IMR-90 (cell line): ENCODE data around the gene MEP1B. TPM values are rescaled to one million over a fixed set of nuclear protein-coding genes. Genes with fewer than 3 reads are reported as not detected.

Experiments
- ATAC-seq: fragments of 200-7000 bp; cut with Tn5 transposase; 2 replicates; pipeline ENCODE4 v1.9.1; 2020; ENCODE audit warnings: low read depth, mild to moderate bottlenecking, moderate library complexity
- BruUV-seq: library from RNA; stranded (reverse); fragments of 400-500 nt; replicated peaks from 2 replicates; lab custom pipeline; 2021; lab: Mats Ljungman, UMichigan
- CTCF ChIA-PET: fragments of 300-600 bp; formaldehyde crosslinking; extraction: SDS; loops from one replicate; lab custom pipeline; 2021; ENCODE audit warnings: antibody characterized with exemption; lab: Yijun Ruan, JAX
- POLR2A ChIA-PET: fragments of 300-600 bp; sonication (Branson Sonifier 250); formaldehyde crosslinking; loops from one replicate; lab custom pipeline; 2022; ENCODE audit warnings: antibody characterized with exemption; ENCODE audit not compliant: unreplicated experiment; lab: Charles Lee
- DNase-seq: peaks from one replicate; pipeline ENCODE4 v3.0.0; 2013
- H2AFZ ChIP-seq: replicated peaks from 2 replicates; pipeline ENCODE3; 2013; ENCODE audit warnings: low read length, mild to moderate bottlenecking; ENCODE audit not compliant: poor library complexity
- H2AK5ac ChIP-seq: 2 replicates; pipeline ENCODE4 v1.6.1; 2013; ENCODE audit warnings: low read depth, low read length, inconsistent platforms
- H2AK9ac ChIP-seq: replicated peaks from 2 replicates; pipeline ENCODE3; 2013; ENCODE audit warnings: mild to moderate bottlenecking, low read depth, low read length, moderate library complexity; ENCODE audit not compliant: poor library complexity
- H2BK120ac ChIP-seq: 2 replicates; pipeline ENCODE4 v1.6.1; 2013; ENCODE audit warnings: low read depth, low read length, inconsistent platforms
- H2BK15ac ChIP-seq: 3 replicates; pipeline ENCODE4 v1.6.1; 2013; ENCODE audit warnings: low read depth, low read length, inconsistent platforms
- H2BK20ac ChIP-seq: 2 replicates; pipeline ENCODE4 v1.6.1; 2013; ENCODE audit warnings: low read depth, mild to moderate bottlenecking, inconsistent platforms, low read length, moderate library complexity
- H2BK5ac ChIP-seq: 2 replicates; pipeline ENCODE4 v1.6.1; 2013; ENCODE audit warnings: mild to moderate bottlenecking, low read depth, low read length, inconsistent platforms; ENCODE audit not compliant: poor library complexity, severe bottlenecking
- H3K14ac ChIP-seq: replicated peaks from 2 replicates; pipeline ENCODE4 v1.6.1; 2013; ENCODE audit warnings: low read depth, low read length, inconsistent platforms
- H3K18ac ChIP-seq: 2 replicates; pipeline ENCODE4 v1.6.1; 2013; ENCODE audit warnings: low read depth, low read length, control low read depth
- H3K23ac ChIP-seq: 2 replicates; pipeline ENCODE4 v1.6.1; 2013; ENCODE audit warnings: low read depth, low read length, inconsistent platforms
- H3K27ac ChIP-seq: 2 replicates; pipeline ENCODE4 v1.5.1; 2013; ENCODE audit warnings: mild to moderate bottlenecking, control low read depth, low read length; ENCODE audit not compliant: insufficient read depth
- H3K27me3 ChIP-seq: 2 replicates; pipeline ENCODE4 v1.6.1; 2013; ENCODE audit warnings: low read length; ENCODE audit not compliant: control insufficient read depth, insufficient read depth
- H3K36me3 ChIP-seq: 2 replicates; pipeline ENCODE4 v1.6.1; 2013; ENCODE audit warnings: low read length, mixed read lengths; ENCODE audit not compliant: control insufficient read depth, insufficient read depth
- H3K4ac ChIP-seq: 2 replicates; pipeline ENCODE4 v1.6.1; 2013; ENCODE audit warnings: low read depth, low read length, inconsistent platforms
- H3K4me1 ChIP-seq: 2 replicates; pipeline ENCODE4 v1.6.1; 2013; ENCODE audit warnings: low read length, mixed read lengths; ENCODE audit not compliant: control insufficient read depth, insufficient read depth
- H3K4me2 ChIP-seq: 2 replicates; pipeline ENCODE4 v1.6.1; 2013; ENCODE audit warnings: low read depth, mild to moderate bottlenecking, control low read depth, low read length, moderate library complexity
- H3K4me3 ChIP-seq: 2 replicates; pipeline ENCODE4 v1.5.1; 2013; ENCODE audit warnings: low read depth, mild to moderate bottlenecking, control low read depth, low read length, moderate library complexity; ENCODE audit not compliant: insufficient read depth
- H3K56ac ChIP-seq: 2 replicates; pipeline ENCODE4 v1.6.1; 2013; ENCODE audit warnings: low read length, inconsistent platforms; ENCODE audit not compliant: insufficient read depth; ENCODE audit errors: extremely low read depth
- H3K79me1 ChIP-seq, 2 experiments: 2 replicates each; pipeline ENCODE4 v1.6.1; 2013; ENCODE audit warnings: low read length in 2 of 2, inconsistent platforms in 1 of 2, low read depth in 1 of 2
- H3K9ac ChIP-seq: 2 replicates; pipeline ENCODE4 v1.6.1; 2013; ENCODE audit warnings: low read depth, low read length, control low read depth
- H3K9me1 ChIP-seq: 2 replicates; pipeline ENCODE4 v1.6.1; 2013; ENCODE audit warnings: low read length, inconsistent platforms; ENCODE audit not compliant: insufficient read depth
- H3K9me3 ChIP-seq: 2 replicates; pipeline ENCODE4 v1.6.1; 2013; ENCODE audit warnings: low read length; ENCODE audit not compliant: control insufficient read depth, insufficient read depth
- H4K20me1 ChIP-seq: 2 replicates; pipeline ENCODE4 v1.6.1; 2013; ENCODE audit warnings: low read length, inconsistent platforms; ENCODE audit not compliant: insufficient read depth
- H4K5ac ChIP-seq: 2 replicates; pipeline ENCODE4 v1.6.1; 2013; ENCODE audit warnings: mild to moderate bottlenecking, low read depth, low read length, control low read depth
- H4K8ac ChIP-seq, 2 experiments: 2 replicates each; pipeline ENCODE4 v1.6.1; 2013; ENCODE audit warnings: low read depth in 2 of 2, low read length in 2 of 2, control low read depth in 1 of 2, inconsistent platforms in 1 of 2
- H4K91ac ChIP-seq: 2 replicates; pipeline ENCODE4 v1.6.1; 2013; ENCODE audit warnings: low read depth, low read length, inconsistent platforms; ENCODE audit not compliant: insufficient read depth
- BHLHE40 ChIP-seq: fragments of 150-350 bp; IDR thresholded peaks from 2 replicates; pipeline ENCODE4 v1.6.1; 2016; ENCODE audit warnings: mild to moderate bottlenecking, low read depth, low read length
- CEBPB ChIP-seq: IDR thresholded peaks from 2 replicates; pipeline ENCODE4 v1.6.1; 2012; ENCODE audit warnings: low read depth, low read length, improper control_type of control experiment
- CHD1 ChIP-seq: IDR thresholded peaks from 2 replicates; pipeline ENCODE4 v1.6.1; 2012; ENCODE audit warnings: low read depth, low read length, improper control_type of control experiment
- CTCF ChIP-seq: conservative IDR thresholded peaks from 2 replicates; pipeline ENCODE4 v1.5.1; 2012; ENCODE audit warnings: mild to moderate bottlenecking, low read depth, low read length, improper control_type of control experiment
- FOS ChIP-seq: fragments of 150-350 bp; IDR thresholded peaks from 2 replicates; pipeline ENCODE4 v1.6.1; 2016; ENCODE audit warnings: low read depth, low read length
- MAFK ChIP-seq: IDR thresholded peaks from 2 replicates; pipeline ENCODE4 v1.6.1; 2012; ENCODE audit warnings: low read depth, low read length, improper control_type of control experiment
- MAZ ChIP-seq: IDR thresholded peaks from 2 replicates; pipeline ENCODE4 v1.6.1; 2012; ENCODE audit warnings: low read depth, mild to moderate bottlenecking, low read length, improper control_type of control experiment, moderate library complexity, borderline replicate concordance
- MXI1 ChIP-seq: IDR thresholded peaks from 2 replicates; pipeline ENCODE4 v1.6.1; 2012; ENCODE audit warnings: low read depth, mild to moderate bottlenecking, low read length, moderate library complexity, borderline replicate concordance
- NFE2L2 ChIP-seq: fragments of 150-350 bp; IDR thresholded peaks from 2 replicates; pipeline ENCODE4 v1.6.1; 2016; ENCODE audit warnings: low read depth, mild to moderate bottlenecking, low read length
- POLR2A ChIP-seq: IDR thresholded peaks from 2 replicates; pipeline ENCODE4 v1.6.1; 2012; ENCODE audit warnings: mild to moderate bottlenecking, low read depth, low read length
- RAD21 ChIP-seq: IDR thresholded peaks from 2 replicates; pipeline ENCODE4 v1.6.1; 2012; ENCODE audit warnings: low read length, improper control_type of control experiment
- RCOR1 ChIP-seq: IDR thresholded peaks from 2 replicates; pipeline ENCODE4 v1.6.1; 2012; ENCODE audit warnings: mild to moderate bottlenecking, low read length, improper control_type of control experiment; ENCODE audit not compliant: insufficient replicate concordance
- RFX5 ChIP-seq: IDR thresholded peaks from 2 replicates; pipeline ENCODE4 v1.8.0; 2012; ENCODE audit warnings: low read depth, mild to moderate bottlenecking, low read length, moderate library complexity
- SMC3 ChIP-seq: fragments of 150-350 bp; IDR thresholded peaks from 2 replicates; pipeline ENCODE4 v1.6.1; 2016; ENCODE audit warnings: low read depth, mild to moderate bottlenecking, antibody characterized with exemption, low read length, moderate library complexity
- USF2 ChIP-seq: fragments of 150-350 bp; IDR thresholded peaks from 2 replicates; pipeline ENCODE4 v1.6.1; 2017; ENCODE audit warnings: mild to moderate bottlenecking, antibody characterized with exemption, low read length, low read depth
- WGBS, 2 experiments: methylation state at CpG; one replicate each; pipeline versions ENCODE4 v1.1.5 to v1.1.7; 2013; ENCODE audit warnings: missing lambda C conversion rate in 2 of 2; ENCODE audit not compliant: insufficient read length in 1 of 2; ENCODE audit errors: extremely low coverage in 2 of 2; 5-methylcytosine and 5-hydroxymethylcytosine counted together
- dilution Hi-C: fragments of 300-500 bp; cut with HindIII; formaldehyde crosslinking; loops from one replicate; pipeline ENCODE4 v1.14.3; 2018; ENCODE audit warnings: low sequenced_read_pairs; ENCODE audit not compliant: unreplicated experiment
- in situ Hi-C: fragments of 300-500 bp; cut with MboI; formaldehyde crosslinking; loops from 3 replicates; pipeline ENCODE4 v1.14.3; 2019; ENCODE audit warnings: low sequenced_read_pairs, inconsistent platforms, mixed read lengths
- intact Hi-C: fragments of 100-400 bp; cut with micrococcal nuclease; formaldehyde crosslinking; loops from 2 replicates; pipeline ENCODE4 v1.10.0; 2022
- polyA plus RNA-seq, 3 experiments: library from polyadenylated mRNA; depleted of rRNA; stranded (reverse); fragments of >200 nt; gene quantifications; 2 replicates each; pipeline ENCODE4 v1.2.3, GENCODE V29; 2012; ENCODE audit warnings: low replicate concordance in 1 of 3
- total RNA-seq: library from RNA; depleted of rRNA; stranded (reverse); fragments of >200 nt; gene quantifications from 2 replicates; pipeline ENCODE4 v1.2.3, GENCODE V29; 2012

The MEP1B gene
- total and polyA plus RNA-seq, 2 of the 4 experiments (the other 2 are of a cell fraction), result not detected

- TF ChIP-seq RFX5, result no peak
- TF ChIP-seq POLR2A, result no peak
These were observed 6.3 kb downstream of the MEP1B start (continued) for GRCh38 chr18:32195881-32196815.

GRCh38 chr18:32200766-32201165, 10.9 kb downstream of the MEP1B start:
- Histone ChIP-seq H2AFZ (no peak overlapping the region), H3K27ac (no peak overlapping the region), H4K20me1 (no peaks in the 10 kb centered on the region), H3K36me3 (no peaks in the 10 kb centered on the region), H3K4me2 (no peak overlapping the region), H2BK20ac (no peak overlapping the region), H3K56ac (no peak overlapping the region), H2AK5ac (no peak overlapping the region), H2AK9ac (no peak overlapping the region), H3K27me3 (no peaks in the 10 kb centered on the region; the same call in 1 of the 2 replicates), H3K18ac (no peak overlapping the region), H2BK120ac (no peak overlapping the region), H3K4me3 (no peak overlapping the region), H3K9ac (no peak overlapping the region), H3K14ac (no peak overlapping the region), H3K23ac (no peak overlapping the region), H3K4ac (no peak overlapping the region), H3K4me1 (no peaks in the 10 kb centered on the region), H4K91ac (no peak overlapping the region), H3K9me1 (no peaks in the 10 kb centered on the region), H2BK5ac (no peak overlapping the region), H4K8ac (no peak overlapping the region), H4K5ac (no peak overlapping the region), H3K79me1 (no peaks in the 10 kb centered on the region), H2BK15ac (no peak overlapping the region), H3K9me3 (no peaks in the 10 kb centered on the region)
- POLR2A ChIA-PET, result no interaction called here
- dilution Hi-C loops, result no loop called here
- ATAC-seq (no peak), DNase-seq (no peak)
- intact Hi-C loops, result no loop called here
- no peak for TF ChIP-seq SMC3
- TF ChIP-seq NFE2L2, result no peak
- TF ChIP-seq MAFK, result no peak
- no peak for TF ChIP-seq BHLHE40
- no peak for TF ChIP-seq MXI1
- TF ChIP-seq RCOR1, result no peak
- TF ChIP-seq MAZ, result no peak
- TF ChIP-seq CEBPB, result no peak
- no peak for TF ChIP-seq CTCF
- no peak for TF ChIP-seq FOS
- TF ChIP-seq RAD21, result no peak
- TF ChIP-seq POLR2A, result no peak
- TF ChIP-seq CHD1, result no peak
- no peak for TF ChIP-seq USF2
- no peak for TF ChIP-seq RFX5
- BruUV-seq, result no TSS peak
- in situ Hi-C loops, result no loop called here
- no CpG with 5 or more reads among the region's 2 CpGs for WGBS, 2 experiments
- CTCF ChIA-PET, result no interaction called here
